ENCODE data around the gene MRPL27.

DNA sequence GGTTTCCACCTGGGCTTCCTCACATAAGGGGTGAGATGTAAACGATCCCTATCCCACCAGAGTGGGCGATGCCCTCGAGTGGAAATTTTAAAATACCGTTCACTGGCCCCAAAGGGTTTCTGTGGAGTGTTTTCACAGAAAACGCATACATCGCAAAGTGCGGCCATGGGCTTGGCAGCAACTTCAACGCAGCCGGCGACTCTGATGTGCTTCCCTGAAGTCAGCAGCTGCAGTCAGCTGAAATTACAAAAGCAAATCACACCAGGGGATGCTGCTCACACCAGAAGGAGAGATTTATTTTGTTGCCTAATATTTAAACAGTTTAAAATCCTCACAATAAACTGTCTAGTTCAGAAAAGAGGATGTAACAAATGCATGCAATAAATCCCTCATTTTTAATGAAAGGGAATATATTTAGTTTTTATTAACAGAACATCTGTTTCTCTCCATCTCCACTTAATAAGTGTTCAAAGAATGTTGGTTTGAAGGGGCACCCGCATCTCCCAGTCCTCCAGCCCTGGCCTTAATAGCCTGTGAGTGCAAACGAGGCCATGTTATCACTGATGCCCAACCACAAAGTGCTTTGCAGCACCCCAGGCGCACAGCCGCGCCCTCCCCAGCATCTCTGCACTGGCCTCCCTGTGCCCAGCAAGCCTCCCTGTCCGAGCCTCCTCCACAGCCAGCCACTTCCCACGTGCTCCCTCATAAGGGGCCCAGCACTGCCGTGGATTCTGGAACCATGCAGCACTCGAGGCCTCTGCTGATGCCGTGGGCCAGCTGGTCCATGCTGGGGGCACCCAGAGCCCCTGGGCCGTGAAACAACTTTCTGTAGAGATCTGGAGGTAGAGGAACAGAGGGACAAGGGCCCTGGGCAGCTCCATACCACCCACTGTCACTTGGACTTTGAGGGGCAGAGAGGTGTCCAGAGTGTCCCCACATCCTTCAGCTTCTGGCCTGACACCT is 44.3 kb downstream of the MRPL27 start:
- TF ChIP-seq, protein P1, sequence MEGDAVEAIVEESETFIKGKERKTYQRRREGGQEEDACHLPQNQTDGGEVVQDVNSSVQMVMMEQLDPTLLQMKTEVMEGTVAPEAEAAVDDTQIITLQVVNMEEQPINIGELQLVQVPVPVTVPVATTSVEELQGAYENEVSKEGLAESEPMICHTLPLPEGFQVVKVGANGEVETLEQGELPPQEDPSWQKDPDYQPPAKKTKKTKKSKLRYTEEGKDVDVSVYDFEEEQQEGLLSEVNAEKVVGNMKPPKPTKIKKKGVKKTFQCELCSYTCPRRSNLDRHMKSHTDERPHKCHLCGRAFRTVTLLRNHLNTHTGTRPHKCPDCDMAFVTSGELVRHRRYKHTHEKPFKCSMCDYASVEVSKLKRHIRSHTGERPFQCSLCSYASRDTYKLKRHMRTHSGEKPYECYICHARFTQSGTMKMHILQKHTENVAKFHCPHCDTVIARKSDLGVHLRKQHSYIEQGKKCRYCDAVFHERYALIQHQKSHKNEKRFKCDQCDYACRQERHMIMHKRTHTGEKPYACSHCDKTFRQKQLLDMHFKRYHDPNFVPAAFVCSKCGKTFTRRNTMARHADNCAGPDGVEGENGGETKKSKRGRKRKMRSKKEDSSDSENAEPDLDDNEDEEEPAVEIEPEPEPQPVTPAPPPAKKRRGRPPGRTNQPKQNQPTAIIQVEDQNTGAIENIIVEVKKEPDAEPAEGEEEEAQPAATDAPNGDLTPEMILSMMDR (IDR thresholded peaks at IDR 0.05), result no peak
- no peak for TF ChIP-seq POLR2A (IDR thresholded peaks at IDR 0.05)

Measured in adrenal gland (tissue), 5 donors.